Esophagus muscularis mucosa (tissue), 3 donors: ENCODE measurements around the gene ST3GAL2.

Experiments
- CTCF ChIP-seq, 3 experiments: fragments of 200-600 bp in 2 of 3; fragments of 450-650 bp in 1 of 3; sonication (generic) in 2 of 3; IDR thresholded peaks; one replicate each; pipeline ENCODE4 v1.5.1; 2017 to 2019; ENCODE audit warnings: antibody characterized with exemption in 3 of 3, mild to moderate bottlenecking in 2 of 3, moderate library complexity in 1 of 3
- POLR2AphosphoS5 ChIP-seq, 2 donors: sonication (generic); formaldehyde crosslinking; IDR thresholded peaks; one replicate each; pipeline ENCODE4 v1.6.1; 2017; ENCODE audit warnings: antibody characterized with exemption in 2 of 2

- TF ChIP-seq CTCF (IDR thresholded peaks at IDR 0.05) (no peak), POLR2AphosphoS5 (IDR thresholded peaks at IDR 0.05) (no peak)
These were observed 89.9 kb downstream of the ST3GAL2 start for GRCh38 chr16:70348991-70349390.
